Astrocyte (in vitro differentiated cells and primary cell): ENCODE data around the gene FAM25G.

Experiments
- EZH2 ChIP-seq: IDR thresholded peaks from 2 replicates; pipeline ENCODE4 v1.6.1; 2012; ENCODE audit warnings: mild to moderate bottlenecking, low read length, inconsistent platforms; ENCODE audit not compliant: insufficient read depth
- TF ChIP-seq, protein P1 (sequence below): IDR thresholded peaks from 2 replicates; pipeline ENCODE4 v1.5.1; 2011; ENCODE audit warnings: low read depth, mild to moderate bottlenecking, inconsistent platforms, low read length, moderate library complexity; ENCODE audit not compliant: insufficient read depth

DNA sequence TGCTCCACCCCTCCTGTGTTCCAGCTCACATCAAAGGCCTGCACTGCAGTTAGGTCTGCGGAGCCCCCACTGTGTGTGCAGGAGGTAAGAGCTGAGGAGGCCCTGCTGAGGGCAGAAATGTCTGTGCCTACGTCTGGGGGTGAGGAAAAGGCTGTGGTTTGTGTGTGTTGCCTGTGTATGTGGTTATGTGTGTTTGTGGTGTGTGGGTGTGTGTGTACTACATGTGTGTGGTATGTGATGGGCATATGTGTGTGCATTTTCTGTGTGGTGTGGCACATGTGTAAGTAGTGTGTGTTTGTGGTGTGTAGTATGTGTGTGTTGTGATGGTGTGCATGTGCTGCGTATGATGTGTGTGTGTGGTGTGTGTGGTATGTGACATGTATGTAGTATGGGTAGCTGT is 43.8 kb downstream of the FAM25G start:
- TF ChIP-seq, protein P1, sequence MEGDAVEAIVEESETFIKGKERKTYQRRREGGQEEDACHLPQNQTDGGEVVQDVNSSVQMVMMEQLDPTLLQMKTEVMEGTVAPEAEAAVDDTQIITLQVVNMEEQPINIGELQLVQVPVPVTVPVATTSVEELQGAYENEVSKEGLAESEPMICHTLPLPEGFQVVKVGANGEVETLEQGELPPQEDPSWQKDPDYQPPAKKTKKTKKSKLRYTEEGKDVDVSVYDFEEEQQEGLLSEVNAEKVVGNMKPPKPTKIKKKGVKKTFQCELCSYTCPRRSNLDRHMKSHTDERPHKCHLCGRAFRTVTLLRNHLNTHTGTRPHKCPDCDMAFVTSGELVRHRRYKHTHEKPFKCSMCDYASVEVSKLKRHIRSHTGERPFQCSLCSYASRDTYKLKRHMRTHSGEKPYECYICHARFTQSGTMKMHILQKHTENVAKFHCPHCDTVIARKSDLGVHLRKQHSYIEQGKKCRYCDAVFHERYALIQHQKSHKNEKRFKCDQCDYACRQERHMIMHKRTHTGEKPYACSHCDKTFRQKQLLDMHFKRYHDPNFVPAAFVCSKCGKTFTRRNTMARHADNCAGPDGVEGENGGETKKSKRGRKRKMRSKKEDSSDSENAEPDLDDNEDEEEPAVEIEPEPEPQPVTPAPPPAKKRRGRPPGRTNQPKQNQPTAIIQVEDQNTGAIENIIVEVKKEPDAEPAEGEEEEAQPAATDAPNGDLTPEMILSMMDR: no peak
- no peak for TF ChIP-seq EZH2
